HG03442 (cell line): ENCODE measurements around the gene VPS13D.
A peak's percentile ranks its signal among the peaks of the same experiment; 100 is the strongest.

ENCODE experiments used
- ATAC-seq: cut with Tn5 transposase; IDR thresholded peaks from one replicate; pipeline ENCODE4 v1.9.1; 2021; ENCODE audit warnings: mild to moderate bottlenecking, moderate library complexity; ENCODE audit not compliant: unreplicated experiment

Gene VPS13D, protein sequence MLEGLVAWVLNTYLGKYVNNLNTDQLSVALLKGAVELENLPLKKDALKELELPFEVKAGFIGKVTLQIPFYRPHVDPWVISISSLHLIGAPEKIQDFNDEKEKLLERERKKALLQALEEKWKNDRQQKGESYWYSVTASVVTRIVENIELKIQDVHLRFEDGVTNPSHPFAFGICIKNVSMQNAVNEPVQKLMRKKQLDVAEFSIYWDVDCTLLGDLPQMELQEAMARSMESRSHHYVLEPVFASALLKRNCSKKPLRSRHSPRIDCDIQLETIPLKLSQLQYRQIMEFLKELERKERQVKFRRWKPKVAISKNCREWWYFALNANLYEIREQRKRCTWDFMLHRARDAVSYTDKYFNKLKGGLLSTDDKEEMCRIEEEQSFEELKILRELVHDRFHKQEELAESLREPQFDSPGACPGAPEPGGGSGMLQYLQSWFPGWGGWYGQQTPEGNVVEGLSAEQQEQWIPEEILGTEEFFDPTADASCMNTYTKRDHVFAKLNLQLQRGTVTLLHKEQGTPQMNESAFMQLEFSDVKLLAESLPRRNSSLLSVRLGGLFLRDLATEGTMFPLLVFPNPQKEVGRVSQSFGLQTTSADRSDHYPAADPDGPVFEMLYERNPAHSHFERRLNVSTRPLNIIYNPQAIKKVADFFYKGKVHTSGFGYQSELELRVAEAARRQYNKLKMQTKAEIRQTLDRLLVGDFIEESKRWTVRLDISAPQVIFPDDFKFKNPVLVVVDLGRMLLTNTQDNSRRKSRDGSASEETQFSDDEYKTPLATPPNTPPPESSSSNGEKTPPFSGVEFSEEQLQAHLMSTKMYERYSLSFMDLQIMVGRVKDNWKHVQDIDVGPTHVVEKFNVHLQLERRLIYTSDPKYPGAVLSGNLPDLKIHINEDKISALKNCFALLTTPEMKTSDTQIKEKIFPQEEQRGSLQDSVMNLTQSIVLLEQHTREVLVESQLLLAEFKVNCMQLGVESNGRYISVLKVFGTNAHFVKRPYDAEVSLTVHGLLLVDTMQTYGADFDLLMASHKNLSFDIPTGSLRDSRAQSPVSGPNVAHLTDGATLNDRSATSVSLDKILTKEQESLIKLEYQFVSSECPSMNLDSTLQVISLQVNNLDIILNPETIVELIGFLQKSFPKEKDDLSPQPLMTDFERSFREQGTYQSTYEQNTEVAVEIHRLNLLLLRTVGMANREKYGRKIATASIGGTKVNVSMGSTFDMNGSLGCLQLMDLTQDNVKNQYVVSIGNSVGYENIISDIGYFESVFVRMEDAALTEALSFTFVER (N-terminal part only)

DNA sequence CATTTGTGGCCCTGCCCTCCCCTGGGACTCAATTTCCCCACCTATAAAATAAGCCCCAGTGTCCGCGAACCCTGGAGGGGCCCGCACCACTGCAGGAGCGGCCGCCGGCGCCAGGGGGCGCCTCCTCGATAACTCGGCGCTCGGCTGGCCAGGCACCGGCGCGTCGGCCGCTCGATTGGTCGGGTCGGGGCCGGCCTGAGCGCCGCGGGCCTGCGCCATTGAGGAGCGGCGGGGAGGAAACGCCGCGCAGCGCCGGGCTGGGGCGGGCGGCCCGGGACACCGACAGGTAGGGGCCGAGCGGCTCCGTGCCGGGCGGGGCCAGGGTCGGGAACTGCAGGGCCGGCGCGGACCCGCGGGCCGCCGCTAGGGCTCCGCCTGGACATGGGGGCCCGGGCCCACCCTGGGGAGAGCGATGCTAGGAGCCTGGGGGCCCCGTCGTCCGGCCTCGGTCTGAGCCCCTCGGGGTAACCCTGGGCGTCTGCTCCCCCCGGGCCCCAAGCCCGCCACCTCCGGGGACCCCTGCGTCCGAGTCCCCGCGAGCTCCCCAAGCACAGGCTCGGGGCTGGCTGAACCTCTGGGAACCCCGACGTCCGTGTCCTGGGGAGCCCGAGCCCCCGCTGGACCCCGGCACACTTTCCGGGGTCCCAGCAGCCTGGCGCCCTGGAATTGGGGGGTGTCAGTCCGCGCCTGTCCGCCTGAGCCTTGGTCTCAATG lies at the start of gene VPS13D:
TSS of gene VPS13D (plus strand) at position 196 of the 714 bp plus-strand sequence. CDS start 4,237 bp downstream, outside the sequence.
- peak; percentile 69 for ATAC-seq

DNA sequence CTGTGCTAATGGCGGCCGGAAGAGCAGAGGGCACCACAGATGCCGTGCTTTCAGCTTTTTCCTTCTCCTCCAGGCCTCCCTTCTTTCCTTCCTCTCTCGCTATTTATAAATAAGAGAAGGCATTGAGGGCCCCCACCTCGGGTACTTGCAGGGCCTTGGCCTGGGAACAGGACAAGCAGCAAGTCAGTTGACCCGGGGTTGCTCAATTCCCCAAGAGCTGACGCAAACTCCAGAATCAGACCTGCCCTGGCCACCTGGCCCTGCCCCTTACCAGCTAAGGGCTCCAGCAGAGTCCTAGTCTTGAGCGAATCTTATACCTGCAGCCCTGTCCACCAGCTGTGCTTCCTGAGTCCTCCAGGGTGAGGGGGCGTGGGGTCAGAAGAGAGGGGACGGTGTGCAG lies 49.5 kb upstream of the VPS13D start:
- ATAC-seq = no peak

DNA sequence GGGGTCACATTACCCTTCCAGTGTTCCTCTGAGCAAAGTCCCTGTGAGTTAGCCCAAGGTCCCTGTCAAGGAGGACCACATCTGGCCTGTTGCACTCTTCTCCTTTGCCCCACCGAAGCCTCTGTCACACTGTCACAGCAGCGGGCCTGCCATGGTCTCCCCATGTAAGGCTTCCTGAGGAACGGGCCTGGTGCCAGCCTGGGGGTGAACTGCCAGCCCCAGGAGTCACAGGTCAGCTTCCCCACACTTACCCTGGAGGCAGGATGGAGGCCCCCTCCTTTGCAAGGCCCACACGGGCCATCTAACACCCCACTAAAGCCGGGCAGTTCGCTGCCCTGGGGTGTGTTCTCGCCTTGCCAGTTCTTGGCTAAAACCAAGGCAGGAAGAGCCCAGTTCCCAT lies 48.9 kb upstream of the VPS13D start:
- ATAC-seq = no peak

DNA sequence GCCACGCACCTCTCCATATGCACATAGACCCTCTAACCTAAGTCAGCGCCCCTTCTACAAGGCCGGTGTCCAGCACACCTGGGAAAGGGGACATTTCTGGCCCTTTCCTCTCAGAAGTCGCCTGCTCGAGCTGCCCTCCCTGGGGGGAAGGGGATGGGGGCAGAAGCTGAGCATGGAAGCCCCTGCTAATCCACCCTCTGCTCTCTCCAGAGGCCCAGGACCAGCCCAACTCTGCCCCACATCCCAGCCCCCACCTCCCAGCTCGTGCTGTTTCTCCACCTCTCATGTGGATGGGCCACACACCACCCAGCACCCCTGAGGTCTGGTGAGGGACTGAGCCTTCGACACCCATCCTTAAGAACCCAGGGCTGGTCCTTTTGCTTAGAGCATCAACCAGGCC lies 48.3 kb upstream of the VPS13D start:
- ATAC-seq = no peak

DNA sequence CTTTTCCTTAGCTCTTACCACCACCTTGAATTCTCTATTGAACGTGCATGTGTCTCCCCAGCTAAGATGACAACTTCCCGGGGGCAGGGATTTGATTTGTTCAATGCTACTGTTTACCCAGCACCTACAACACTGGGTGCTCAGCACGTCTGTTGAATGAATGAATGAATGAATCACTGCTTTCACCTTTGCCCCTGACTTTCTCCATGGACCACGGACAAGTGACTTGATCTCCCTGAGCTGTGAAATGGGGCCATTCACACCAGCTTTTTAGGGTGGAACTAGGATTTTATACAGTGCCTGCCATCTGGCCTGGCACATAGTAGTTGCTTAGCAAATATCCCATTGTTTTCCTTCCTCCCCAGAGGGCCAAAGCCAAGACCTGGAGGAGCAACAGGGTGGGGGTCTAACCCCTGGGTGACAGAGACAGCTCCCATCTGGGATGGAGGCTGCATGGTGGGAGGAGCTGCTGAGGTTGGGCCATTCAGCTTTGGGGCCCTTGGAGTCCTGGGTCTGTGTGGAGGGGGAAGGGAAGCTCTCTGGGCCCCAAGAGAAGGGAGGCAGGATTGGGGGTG lies 47.3 kb upstream of the VPS13D start:
- no peak for ATAC-seq

DNA sequence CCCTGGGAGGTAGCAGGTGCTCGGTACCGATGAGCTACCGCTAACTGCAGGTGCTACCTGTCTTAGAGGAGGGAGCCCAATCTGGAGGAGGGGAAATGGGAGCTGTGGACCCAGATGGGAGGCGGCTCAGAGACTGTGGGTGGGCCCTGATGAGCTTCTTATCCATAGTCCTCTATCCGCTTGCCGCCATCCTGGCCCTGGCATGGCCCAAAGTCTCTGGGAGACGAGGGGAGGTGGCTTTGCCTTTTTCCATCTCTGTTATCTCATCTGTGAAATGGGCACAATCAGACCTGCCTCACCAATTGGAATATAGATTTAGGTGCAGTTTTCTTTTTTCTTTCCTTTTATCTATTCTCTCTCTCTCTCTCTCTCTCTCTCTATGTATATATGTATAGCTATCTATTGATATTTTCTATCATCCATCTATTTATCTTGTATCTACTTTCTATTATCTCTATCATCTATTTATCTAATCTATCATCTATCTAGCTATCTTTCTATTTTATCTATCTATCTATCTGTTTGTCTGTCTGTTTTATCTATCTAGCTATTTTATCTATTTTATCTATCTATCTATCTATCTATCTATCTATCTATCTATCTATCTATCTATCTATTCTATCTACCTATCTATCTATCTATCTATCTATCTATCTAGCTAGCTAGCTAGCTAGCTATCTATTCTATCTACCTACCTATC lies 46.6 kb upstream of the VPS13D start:
- ATAC-seq = no peak

DNA sequence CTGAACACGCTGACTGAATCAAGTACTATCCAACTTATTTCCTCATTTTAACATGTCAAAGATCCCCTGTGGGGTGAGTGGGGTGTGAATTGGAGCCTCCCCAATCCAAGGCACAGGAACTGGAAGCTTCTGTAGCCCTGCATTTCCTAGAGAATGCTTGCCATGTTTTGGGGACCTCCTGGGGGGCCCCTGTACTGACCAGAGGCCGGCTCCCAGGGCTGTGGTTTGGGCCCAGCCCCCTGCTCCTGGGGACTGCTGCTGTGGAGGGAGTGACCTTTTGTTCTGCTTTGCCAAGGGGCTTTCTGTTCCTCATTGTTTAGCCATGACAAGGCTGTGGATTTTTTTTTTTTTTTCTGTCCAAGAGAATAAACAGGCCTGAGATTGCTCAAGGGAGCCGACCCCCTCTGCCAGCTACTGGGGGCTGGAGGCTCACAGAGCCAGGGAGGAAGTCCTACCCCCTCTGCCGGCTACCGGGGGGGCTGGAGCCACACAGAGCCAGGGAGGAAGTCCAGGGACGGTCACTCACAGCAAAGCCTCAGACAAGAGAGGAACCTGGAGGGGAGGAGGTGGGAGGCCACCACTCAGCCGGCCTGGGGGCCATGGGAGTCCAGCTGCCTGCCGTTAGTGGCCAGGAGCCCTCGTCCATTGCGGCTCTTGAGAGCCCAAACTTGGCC lies 45.7 kb upstream of the VPS13D start:
- ATAC-seq = no peak

DNA sequence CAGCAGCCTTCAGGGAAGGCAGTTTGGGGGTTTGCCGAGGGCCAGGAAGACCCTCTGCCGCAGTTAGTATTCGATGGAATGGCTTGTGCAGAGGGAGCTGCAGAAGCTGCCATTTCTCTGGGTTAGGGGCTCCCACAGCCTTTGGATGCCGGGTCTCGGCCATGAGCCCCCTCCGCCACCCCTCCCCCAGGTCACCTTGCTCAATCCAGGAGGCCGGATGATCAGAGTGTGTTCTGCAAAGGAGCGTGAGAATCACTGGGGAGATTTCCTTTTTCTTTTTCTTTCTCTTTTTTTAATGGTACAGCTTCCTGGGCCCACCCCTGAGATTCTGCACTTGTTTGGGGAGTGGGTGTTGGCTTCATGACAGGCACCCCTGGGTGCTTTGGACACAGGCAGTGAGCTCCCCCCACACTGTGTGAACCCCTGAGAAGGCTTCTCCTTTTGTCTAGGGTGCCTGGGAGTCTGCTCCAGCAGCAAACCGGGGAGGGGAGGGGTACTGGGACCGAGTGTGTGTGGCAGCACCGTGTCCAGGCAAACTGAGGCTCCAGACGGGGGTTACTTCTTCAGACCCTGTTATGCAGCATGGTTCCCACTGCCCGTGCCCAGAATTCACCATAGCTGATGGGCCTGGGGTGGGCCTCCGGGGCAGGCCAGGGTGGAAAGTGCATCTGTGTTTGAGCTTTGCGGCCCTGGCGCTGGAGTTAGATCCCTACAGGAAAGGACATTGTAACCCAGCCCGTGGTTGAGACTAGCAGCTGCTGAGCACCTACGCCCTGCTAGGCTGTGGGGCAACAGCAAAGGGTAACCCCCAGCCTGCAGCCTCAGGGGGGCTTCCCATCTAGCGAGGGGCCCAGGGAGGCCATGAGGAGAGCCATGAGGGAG lies 44.6 kb upstream of the VPS13D start:
- ATAC-seq = no peak

DNA sequence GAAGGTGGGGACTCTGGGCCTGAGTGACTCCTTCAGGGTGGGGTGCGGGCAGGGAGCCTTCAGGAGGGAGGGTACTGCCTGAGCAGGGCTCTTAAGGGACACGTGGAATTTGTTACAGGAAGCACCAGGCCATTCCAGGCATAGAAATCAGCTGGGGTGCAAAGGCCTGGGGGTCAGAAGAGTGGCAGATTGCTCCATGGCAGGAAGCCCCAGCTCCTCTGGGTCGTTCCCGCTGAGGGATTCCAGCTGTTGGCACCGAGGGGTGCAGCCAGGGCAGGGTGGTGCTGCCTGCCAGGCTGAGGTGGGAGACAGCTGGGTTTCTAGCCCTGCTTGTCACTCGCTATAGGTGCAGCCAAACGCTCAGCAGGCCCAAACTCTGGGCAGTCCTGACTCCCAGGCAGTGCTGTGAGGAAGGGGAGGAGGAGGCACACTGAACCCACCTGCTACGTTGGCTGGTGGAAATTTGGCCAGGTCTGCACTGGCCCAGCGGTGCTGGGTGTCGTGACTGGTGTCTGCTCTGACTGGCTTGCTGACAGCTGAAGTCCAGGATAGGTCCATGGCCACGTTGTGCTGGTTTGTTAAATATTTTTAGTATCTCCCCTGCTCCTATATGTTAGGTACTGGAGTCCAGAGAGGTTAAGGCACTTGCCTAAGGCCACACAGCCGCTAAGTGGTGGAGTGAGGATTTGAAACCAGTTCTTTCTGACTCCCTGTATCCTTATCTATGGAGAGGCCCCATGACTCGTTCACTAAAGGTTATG lies 43.7 kb upstream of the VPS13D start:
- no peak for ATAC-seq

DNA sequence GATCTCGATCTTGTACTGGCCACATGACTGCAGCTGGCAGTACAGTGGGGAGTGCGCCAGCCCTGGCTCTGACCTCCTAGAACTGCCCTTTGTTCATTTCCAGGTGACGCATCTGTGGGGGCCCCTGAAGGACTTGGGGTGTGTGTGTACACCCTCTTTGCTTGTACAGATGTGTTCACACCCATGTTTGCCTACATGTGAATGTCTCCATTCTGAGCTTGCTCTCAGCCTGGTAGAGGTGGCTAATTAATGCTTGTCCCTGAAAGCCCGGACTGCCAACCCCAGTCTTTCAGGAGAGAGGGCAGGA lies 43.2 kb upstream of the VPS13D start:
- no peak for ATAC-seq

DNA sequence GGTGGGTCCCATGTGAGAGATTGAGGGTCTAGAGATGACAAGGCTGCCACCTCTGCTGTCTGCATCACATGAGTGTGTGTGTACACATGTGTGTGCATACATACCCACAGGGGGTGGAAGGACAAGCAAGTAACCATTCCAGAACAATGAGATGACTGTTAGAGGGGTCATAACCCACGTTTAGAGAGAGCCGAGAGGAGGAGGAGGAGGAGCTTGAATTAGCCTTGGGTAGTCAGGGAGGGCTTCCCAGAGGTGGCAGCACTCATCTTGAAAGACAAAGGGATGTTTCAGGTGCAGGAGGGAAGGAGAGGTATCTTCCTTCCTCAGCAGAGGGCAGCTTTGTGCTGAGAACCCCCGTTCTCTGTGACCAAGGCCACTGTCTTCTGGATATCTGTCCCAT lies 41.7 kb upstream of the VPS13D start:
- ATAC-seq = no peak

DNA sequence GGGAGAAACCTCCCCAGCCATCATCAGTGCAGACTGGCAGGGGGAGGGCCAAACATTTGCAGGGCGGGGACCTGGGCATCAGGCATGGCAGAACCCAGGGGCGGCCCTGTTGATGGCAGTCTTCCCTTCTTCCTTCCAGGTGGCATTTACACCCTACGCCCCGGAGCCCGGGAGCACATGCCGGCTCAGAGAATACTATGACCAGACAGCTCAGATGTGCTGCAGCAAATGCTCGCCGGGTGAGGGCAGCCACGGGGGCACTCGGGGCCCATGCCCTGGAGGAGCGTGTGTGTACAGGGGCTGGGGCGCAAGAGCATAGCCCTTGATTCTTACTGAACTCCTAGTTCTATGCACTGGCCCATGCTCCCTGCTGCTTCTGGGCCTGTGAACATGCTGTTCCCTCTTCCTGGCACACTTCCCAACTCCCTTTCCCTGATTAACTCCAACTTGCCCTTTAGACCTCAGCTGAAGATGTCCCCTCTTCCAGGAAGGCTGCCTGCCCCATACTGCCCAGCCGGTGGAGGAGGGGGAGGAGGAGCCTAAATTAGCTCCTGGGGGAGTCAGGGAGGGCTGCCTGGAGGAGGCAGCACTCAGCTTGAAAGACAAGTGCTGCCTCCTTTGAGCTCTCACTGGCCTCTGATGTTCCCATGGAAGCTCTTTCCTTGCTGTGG lies 41.0 kb upstream of the VPS13D start:
- no peak for ATAC-seq

DNA sequence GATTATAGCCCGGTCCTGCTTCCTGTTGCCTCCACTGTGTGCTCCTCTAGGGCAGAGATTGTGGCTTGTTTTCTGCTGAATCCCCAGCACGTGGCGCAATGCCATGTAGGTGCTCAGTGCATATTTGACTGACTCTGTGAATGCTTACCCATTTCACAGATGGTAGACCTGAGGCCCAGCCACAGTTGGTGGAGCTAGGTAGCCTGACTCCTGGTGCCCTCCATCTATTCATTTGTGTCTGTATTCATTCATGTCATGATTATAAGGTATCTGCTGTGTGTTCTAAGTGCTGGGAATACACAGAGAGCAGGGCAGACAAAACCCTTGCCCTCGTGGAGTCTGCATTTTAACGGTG lies 40.5 kb upstream of the VPS13D start:
- no peak for ATAC-seq

DNA sequence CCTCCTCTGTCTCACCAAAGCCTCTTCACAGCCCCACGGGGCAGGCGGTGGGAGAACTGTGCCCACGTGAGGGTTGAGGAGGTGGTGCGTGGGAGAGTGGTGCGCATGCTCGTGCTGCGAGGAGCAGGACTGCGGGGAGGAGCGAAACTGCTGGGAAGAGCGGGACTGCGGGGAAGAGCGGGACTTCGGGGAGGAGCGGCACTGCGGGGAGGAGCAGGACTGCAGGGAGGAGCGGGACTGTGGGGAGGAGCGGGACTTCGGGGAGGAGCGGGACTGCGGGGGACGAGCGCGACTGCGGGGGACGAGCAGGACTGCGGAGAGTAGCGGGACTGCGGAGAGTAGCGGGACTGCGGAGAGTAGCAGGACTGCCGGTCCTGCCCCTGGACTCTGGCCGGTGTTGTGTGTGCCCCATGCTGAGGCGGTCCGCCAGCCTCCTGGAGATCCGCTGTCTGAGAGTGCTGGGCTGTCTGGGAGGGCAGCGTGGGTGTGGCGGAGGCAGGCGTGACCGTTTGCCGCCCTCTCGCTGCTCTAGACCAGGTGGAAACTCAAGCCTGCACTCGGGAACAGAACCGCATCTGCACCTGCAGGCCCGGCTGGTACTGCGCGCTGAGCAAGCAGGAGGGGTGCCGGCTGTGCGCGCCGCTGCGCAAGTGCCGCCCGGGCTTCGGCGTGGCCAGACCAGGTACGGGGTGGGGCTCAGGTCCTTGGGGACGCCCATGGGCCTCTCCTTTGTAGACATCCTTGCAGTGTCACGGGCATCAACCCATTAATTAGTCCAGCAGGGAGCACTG lies 38.4 kb upstream of the VPS13D start:
- no peak for ATAC-seq

DNA sequence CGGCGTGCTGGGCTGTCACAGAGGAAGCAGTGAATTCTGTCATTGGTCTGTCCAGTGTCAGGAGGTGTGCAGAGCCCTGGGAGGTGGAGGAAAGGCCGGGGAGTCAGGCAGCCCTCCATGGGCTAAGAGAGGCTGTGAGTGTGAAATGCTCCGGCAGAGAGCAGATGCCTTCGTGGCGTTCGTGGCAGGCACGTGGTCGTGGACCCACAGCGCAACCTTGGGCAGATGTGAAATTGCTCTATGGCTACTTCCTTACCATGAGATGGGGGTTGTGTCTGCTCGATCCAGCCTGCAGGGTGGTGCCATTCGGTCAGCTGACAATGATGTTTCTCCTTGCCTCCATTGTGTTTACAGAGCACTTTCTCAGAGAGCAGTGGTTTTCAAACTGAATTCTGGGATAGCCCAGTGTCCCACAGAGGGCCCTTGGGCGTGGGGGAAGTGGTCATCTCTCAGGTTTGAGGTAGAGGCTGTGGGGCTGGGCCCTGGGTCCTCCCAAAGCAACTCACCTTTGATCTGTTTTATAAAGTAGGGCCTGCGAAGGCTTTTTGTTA lies 35.1 kb upstream of the VPS13D start:
- ATAC-seq = no peak

DNA sequence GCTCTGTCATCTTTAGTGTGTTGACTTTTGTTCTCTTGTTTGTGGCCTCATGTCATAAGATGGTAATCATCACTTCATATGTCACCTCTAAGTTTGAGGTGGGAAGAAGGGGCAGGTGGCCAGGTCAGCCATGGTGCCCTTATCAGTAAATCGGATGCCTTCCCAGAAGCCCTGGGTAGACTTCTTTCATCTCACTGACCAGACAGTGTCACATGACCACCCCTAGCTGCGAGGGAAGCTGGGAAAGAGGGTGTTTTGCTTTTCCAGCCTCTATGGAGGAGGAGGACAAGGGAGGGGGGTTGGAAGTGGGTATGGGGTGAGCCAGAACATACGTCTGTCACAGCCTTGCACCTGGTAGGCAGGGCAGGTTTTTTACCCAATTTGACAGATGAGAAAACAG lies 34.4 kb upstream of the VPS13D start:
- ATAC-seq = no peak
